Activated CD4-positive, CD25-positive, alpha-beta regulatory T cell (primary cell): Measurements from ENCODE around the gene DMBX1.
A peak's percentile ranks its signal among the peaks of the same experiment; 100 is the strongest.

Experiments used
- DNase-seq, 4 experiments: peaks; one replicate each; lab custom pipeline; 2025; lab: John Stamatoyannopoulos, UW

The DMBX1 gene

GRCh38 chr1:46459315-46459714 lies 30.3 kb upstream of the DMBX1 start:
- DNase-seq = no peak

- no peak for DNase-seq
Observed at GRCh38 chr1:46461017-46461808, 28.4 kb upstream of the DMBX1 start.

DNA sequence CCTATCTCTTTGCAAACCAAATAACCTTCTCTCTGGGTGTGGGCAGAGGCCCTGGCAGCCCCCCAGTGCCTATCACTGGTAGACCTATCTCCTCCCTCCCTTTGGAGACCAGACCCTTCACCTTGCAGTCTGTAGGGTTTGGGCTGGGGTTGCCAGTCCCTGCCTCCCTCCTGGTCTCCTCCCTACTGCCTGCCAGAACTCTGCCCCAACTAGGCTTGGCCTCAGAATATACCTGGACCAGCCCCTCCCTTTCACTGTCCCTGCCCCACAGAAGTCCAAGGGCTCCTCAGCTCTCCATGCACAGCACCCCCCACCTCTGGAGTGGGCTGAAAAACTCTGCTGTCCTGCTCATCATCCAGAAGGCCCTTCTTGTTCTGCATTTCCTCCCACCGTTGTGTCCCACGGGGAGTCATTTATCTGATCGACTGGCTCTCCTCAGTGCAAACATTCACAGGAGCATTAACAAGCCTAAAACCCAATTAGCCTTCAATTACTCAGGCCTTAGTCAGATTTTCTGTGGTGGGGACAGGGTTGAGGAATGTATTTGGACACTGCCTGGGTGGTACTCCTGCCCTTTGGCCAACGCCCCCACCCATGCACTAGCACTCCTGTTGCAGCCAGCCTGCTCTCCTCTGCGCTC lies 27.7 kb upstream of the DMBX1 start:
- no peak for DNase-seq

DNA sequence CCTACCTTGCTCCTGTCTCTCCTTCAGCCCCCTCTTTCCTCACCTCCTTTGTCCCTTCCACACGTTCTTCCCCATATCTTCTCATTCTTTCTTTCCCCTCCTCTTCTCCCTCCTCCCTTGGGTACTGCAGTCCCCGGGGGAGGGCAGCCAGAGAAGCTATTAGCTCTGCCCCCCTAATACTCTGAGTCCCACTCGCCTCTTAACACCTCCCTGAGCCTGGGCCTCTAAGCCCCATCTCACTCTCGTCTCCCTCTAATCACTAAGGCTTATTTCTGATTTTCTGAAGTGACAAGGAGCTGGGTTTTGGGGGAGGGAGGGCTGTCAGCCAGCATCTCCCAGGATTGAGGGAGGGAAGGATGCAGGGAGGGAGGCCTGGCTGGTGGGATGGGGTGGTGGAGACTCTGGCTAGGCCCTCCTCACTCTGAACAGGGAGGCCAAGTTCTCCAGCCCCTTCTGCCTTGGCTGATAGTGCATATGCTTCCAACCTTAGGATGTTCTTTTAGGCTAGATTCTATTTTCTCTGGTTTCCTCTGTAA lies 25.6 kb upstream of the DMBX1 start:
- no peak for DNase-seq

GRCh38 chr1:46464915-46465314 lies 24.7 kb upstream of the DMBX1 start:
- no peak for DNase-seq

GRCh38 chr1:46465981-46466476 lies 23.6 kb upstream of the DMBX1 start:
- DNase-seq = no peak

DNA sequence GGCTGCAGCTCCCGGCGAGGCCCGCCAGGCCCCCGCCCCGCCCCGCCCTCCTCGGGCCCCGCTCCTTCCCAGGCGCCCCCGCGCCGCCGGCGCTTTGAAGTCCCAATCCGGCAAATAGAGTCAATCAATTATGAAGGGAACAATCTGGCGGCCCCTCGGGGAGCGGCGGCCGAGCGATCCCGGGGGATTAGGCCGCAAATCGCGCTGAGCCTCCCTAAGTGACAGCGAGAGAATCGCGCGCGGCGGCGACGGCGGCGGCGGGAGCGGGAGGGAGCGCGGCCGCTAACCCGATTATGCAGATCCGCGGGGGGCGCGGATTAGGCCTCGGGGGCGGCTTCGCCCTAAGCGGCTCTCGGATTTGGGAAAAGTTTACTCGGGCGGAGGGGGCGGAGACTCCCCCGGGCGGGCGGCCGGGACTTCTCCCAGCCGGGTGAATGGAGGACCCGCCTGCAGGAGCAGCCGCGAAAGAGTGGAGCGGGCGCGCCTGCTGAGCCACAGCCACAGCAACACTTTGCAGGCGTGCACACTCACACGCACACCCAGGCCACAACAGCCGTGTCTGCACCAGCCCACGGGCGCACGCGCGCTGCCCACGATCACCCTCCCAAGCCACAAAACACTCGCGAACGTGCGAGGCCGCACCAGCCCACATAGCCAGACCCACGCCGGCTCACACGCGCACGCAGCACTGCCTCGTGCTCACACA lies 23.0 kb upstream of the DMBX1 start:
- no peak for DNase-seq

DNA sequence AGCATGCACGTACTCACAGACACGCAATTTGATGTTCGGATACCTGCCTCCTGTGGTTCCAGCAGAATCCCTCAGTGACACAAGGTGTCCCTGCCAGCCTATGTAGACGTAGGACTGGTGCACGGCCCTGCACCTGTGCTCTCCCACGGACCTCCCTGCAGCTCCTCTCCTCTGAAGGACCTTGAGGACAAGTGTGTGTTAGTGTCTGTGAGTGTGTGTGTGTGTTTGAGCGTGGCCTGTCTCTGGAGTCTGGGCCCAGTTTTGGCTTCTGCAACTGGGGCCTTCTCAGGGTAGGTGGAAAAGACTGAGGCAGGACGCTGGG lies 22.5 kb upstream of the DMBX1 start:
- no peak for DNase-seq

GRCh38 chr1:46469881-46470280 lies 19.8 kb upstream of the DMBX1 start:
- DNase-seq = no peak

- no peak for DNase-seq
Observed at GRCh38 chr1:46471848-46472492, 17.7 kb upstream of the DMBX1 start.

GRCh38 chr1:46472498-46473181 lies 17.0 kb upstream of the DMBX1 start:
- no peak for DNase-seq

DNA sequence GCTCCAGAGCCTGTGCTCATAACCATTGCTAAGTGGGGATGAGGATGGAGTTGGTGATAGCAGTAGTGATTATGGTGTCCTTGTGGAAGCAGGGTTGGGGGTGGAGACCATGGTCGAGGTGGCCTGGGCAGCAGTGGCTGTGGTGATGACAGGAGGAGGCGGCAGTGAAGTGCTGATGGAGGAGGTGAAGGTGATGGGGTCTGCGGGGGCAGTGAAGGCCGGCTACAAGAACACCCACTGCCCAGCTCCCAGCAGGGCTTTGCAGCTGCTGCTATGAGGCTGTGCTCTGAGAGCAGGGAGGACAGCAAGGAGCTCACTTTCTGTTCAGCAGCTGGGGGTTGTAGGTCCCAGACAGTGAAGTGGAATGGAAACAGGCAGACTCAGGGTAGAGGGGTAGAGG lies 15.6 kb upstream of the DMBX1 start:
- no peak for DNase-seq

GRCh38 chr1:46474570-46474969 lies 15.1 kb upstream of the DMBX1 start:
- DNase-seq = no peak

DNA sequence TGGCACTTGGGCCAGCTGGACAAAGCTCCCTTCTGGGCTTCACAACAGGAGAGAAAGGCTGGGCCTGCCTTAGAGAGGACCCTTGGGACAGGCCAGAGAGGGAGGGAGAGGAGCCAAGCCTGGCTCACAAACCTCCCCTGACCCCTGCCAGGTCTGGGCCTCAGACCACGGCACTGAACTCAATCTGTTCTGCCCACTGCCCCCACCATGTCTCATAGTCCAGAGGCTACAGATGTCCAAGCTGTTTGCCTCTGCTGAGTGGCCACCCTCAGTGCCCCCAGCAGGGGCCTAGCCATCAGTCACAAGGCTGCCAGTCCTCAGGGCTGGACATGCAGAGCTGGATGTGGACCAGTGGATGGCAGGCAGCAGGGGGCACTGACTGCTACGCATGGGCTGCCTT lies 13.0 kb upstream of the DMBX1 start:
- DNase-seq = no peak

DNA sequence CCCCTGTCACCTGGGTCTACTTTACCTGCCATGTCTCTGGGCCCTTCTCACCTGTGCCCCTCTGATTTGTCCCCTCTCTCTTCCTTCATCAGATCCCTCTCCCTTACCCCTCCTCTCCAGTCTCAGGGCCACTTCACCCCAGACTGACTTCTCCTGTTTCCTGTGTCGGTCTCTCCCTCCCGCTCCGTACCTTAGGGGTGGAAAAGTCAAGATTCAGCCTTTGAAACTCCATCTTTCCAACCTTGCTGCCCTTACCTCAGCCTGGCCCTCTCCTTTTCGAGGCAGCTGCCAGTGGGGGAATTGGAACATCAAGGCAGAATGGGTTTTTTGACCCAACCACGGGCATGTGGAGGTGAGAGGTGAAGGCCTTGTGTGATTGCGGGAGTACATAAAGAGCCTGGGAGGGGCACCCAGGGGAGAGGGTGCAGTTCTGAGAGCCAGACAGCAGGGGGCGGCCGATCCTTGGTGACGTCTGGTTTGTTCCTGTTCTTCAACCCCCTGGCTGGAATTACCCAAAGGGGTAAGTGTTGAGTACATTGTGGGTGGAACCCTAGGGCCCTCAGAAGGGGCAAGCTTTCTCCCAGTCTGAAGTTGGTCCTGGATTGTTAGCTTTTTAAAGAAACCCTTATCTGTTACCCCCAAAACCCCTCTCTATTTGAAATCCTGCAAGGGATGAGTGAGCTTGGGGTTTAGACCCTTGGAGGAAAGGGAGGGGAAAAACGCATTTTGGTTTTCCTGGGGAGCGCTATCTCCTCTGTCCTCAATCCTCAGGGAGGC lies 12.3 kb upstream of the DMBX1 start:
- DNase-seq = peak; percentile 24 to 62 (median 44)

GRCh38 chr1:46478721-46479485 lies 10.7 kb upstream of the DMBX1 start:
- no peak for DNase-seq

- DNase-seq = no peak
Observed at GRCh38 chr1:46479744-46480350, 9.8 kb upstream of the DMBX1 start.

GRCh38 chr1:46480959-46481646 lies 8.5 kb upstream of the DMBX1 start:
- DNase-seq = no peak

DNA sequence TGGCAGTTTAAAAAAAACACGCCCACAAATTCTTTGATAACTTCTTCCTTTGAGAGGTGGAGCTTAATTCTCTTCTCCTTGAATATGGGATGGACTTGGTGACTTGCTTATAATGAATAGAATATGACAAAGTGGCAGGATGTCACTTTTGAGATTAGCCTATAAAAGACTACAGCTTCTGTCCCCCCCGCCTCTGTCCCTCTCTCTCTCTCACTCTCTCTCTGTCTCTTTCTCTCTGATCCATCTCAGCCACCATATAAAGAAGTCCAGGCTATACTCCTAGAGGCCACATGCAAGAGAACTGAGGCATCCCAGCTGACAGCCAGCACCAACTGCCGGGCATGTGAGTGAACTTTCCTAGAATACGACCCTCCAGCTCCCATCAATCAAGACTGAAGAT lies 7.7 kb upstream of the DMBX1 start:
- no peak for DNase-seq
